Prostate gland (tissue), 2 donors: ENCODE results near the gene ANKS1B.

Experiments
- CTCF ChIP-seq, 4 experiments: fragments of 200-600 bp in 2 of 4; fragments of 450-650 bp in 2 of 4; sonication (generic) in 2 of 4; IDR thresholded peaks; 1 replicate in 3 of 4; 2 replicates in 1 of 4; pipeline ENCODE4 v1.5.1; 2016 to 2019; ENCODE audit warnings: antibody characterized with exemption in 4 of 4, mild to moderate bottlenecking in 2 of 4, moderate library complexity in 2 of 4
- POLR2A ChIP-seq: fragments of 450-650 bp; IDR thresholded peaks from one replicate; pipeline ENCODE4 v1.6.1; 2016; ENCODE audit warnings: antibody characterized with exemption, mild to moderate bottlenecking
- POLR2AphosphoS5 ChIP-seq: sonication (generic); formaldehyde crosslinking; IDR thresholded peaks from one replicate; pipeline ENCODE4 v1.6.1; 2017; ENCODE audit warnings: antibody characterized with exemption

- TF ChIP-seq CTCF (IDR thresholded peaks at IDR 0.05) (no peak), POLR2A (no peak), POLR2AphosphoS5 (no peak)
These were observed 1254.3 kb downstream of the ANKS1B start for GRCh38 chr12:98730412-98730811.
